ENCODE results near the gene ACSL6. TPM values are rescaled to one million over a fixed set of nuclear protein-coding genes. Genes with fewer than 3 reads are reported as not detected.

Gene ACSL6
- total and polyA plus RNA-seq, 10 donors: 0.76 to 18.4 (median 3.9) TPM

- no peak for DNase-seq
- peaks cover 0 to 35% (median 7%) of the 10 kb centered on the region in 6 donors for H3K4me1 ChIP-seq
- 74 to 91% (median 86%) methylated on average over 2 of the region's 2 CpGs for WGBS, 5 donors
These were observed 11.3 kb upstream of the ACSL6 start for GRCh38 chr5:132022737-132023136.

GRCh38 chr5:132021654-132022053, 10.2 kb upstream of the ACSL6 start:
- no peak for TF ChIP-seq POLR2AphosphoS5 (IDR thresholded peaks at IDR 0.05)
- TF ChIP-seq CTCF (IDR thresholded peaks at IDR 0.05 in 8 of 11, conservative IDR thresholded peaks at IDR 0.05 in 3 of 11): no peak
- TF ChIP-seq POLR2A (IDR thresholded peaks at IDR 0.05): no peak
- no peak overlapping the region for H3K4me3 ChIP-seq
- WGBS, 5 donors: 73 to 83% (median 77%) methylated on average over 2 of the region's 2 CpGs
- no peak for DNase-seq
- peaks cover 0 to 17% (median 0%) of the 10 kb centered on the region in 7 donors for H3K27me3 ChIP-seq (replicated peaks in 1 of 7)
- intact Hi-C loops (cut with DNase I; ENCODE audit: low total_unique reads): no loop called here
- no peaks in the 10 kb centered on the region for H3K36me3 ChIP-seq
- no peaks in the 10 kb centered on the region for H3K9me3 ChIP-seq
- no peak overlapping the region for H3K27ac ChIP-seq
- H3K4me1 ChIP-seq: peaks cover 0 to 32% (median 5%) of the 10 kb centered on the region in 6 donors

More at GRCh38 chr5:132022737-132023136, 11.3 kb upstream of the ACSL6 start:
- H3K27me3 ChIP-seq (replicated peaks in 1 of 7): peaks cover 0 to 13% (median 0%) of the 10 kb centered on the region in 7 donors
- no peaks in the 10 kb centered on the region for H3K36me3 ChIP-seq
- TF ChIP-seq POLR2A (IDR thresholded peaks at IDR 0.05) (no peak), CTCF (IDR thresholded peaks at IDR 0.05 in 8 of 11, conservative IDR thresholded peaks at IDR 0.05 in 3 of 11) (no peak), POLR2AphosphoS5 (IDR thresholded peaks at IDR 0.05) (no peak)
- H3K4me3 ChIP-seq: no peak overlapping the region
- no peaks in the 10 kb centered on the region for H3K9me3 ChIP-seq
- intact Hi-C loops (cut with DNase I; ENCODE audit: low total_unique reads): no loop called here
- no peak overlapping the region for H3K27ac ChIP-seq

DNA sequence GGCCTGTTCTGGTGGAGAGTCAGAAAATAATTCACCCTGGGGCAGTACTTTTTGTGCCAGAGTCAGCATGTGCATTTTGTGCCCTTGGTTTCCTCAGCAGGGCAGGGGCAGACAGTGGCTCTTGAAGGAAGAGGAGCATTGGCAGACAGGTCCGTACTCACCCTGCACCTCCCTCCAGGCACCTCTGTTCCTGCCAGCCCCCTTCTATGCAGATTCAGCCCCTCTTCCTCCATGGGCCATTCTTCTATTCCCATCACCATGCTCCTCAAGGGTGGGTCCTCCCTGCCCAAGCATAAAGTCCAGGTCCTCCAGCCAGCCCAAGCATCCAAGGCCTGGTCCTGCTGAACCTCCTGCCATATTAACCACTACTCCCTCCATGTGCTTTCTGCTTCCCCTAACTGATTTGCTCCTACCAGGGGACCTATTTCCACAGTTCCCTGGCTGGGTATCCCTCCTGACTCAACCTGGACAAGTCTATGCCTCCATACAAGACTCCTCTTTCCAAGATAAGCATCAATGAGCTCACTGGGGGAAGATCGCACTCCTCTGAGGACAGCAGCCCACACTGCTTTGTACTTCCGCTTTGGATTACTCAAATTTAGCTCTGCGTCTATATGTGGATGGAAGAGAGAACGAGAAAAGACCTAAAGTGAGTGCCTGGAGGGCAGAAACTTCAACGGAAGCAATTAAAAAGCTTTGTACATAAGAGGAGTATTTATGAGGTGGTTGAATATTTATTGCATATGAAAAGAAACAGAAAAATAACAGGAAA, 9.3 kb upstream of the ACSL6 start:
- H3K36me3 ChIP-seq: no peaks in the 10 kb centered on the region
- peaks cover 0 to 28% (median 5%) of the 10 kb centered on the region in 6 donors for H3K4me1 ChIP-seq
- intact Hi-C loops (cut with DNase I; ENCODE audit: low total_unique reads): no loop called here
- H3K27me3 ChIP-seq (replicated peaks in 1 of 7): peaks cover 0 to 25% (median 0%) of the 10 kb centered on the region in 7 donors
- H3K27ac ChIP-seq: peak overlapping the region in 2 of 8 donors; percentile 34 to 45
- no peak overlapping the region for H3K4me3 ChIP-seq
- H3K9me3 ChIP-seq: no peaks in the 10 kb centered on the region
- no peak for TF ChIP-seq POLR2AphosphoS5 (IDR thresholded peaks at IDR 0.05)
- no peak for TF ChIP-seq POLR2A (IDR thresholded peaks at IDR 0.05)
- no peak for TF ChIP-seq CTCF (IDR thresholded peaks at IDR 0.05 in 8 of 11, conservative IDR thresholded peaks at IDR 0.05 in 3 of 11)
- 75 to 91% (median 79%) methylated on average over 6 of the region's 6 CpGs for WGBS, 5 donors
- DNase-seq: peak; percentile 58

DNA sequence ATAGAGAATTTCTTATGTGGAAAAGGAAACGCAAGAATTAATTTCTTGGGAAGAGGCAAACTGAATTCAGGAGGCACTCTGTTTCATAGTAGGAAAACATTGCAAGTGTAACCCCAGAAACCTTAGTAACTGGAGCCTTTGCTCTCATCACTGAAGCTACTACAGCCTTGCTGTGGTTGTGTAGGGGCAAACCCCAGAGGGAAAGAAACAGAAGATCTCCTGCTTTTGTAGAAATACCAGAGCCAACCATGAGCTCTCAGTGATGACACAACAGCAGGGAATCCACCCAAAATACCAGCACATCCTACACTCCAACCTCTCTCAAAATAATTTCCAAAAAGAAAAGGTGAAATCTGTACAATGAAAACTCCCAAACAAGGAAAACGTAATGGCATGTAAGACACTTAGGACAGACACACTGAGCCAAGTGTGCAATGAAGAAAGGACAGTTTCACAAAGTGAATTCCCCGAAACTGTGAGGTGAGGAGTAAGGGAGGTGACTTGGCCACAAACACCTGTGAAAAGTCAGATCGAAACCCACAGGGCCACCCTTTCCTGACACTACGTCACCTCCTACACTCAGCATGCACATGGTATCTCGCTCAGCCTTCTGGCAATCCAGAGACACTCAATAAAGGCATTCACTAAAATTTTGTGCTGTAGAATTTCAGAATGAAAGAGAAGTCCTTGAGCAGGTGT, 8.5 kb upstream of the ACSL6 start:
- TF ChIP-seq POLR2AphosphoS5 (IDR thresholded peaks at IDR 0.05): no peak
- TF ChIP-seq CTCF (IDR thresholded peaks at IDR 0.05 in 8 of 11, conservative IDR thresholded peaks at IDR 0.05 in 3 of 11): no peak
- no peak for TF ChIP-seq POLR2A (IDR thresholded peaks at IDR 0.05)

More for the DNA sequence above, 8.5 kb upstream of the ACSL6 start:
- Histone ChIP-seq H3K4me1 (peaks cover 0 to 28% (median 5%) of the 10 kb centered on the region in 6 donors), H3K4me3 (no peak overlapping the region), H3K27ac (peak overlapping the region in 2 of 8 donors; percentile 34 to 45), H3K36me3 (no peaks in the 10 kb centered on the region), H3K9me3 (no peaks in the 10 kb centered on the region), H3K27me3 (replicated peaks in 1 of 7) (peaks cover 0 to 30% (median 0%) of the 10 kb centered on the region in 7 donors)
- WGBS, 5 donors: 59 to 76% (median 61%) methylated on average over 6 of the region's 6 CpGs
- peak; percentile 74 for DNase-seq
- intact Hi-C loops (cut with DNase I; ENCODE audit: low total_unique reads): no loop called here

Data from spleen (tissue), 11 donors.